GM06990 (cell line): ENCODE results near the gene CYP27B1.
A peak's percentile ranks its signal among the peaks of the same experiment; 100 is the strongest.

Source experiments
- DNase-seq: peaks from one replicate; pipeline ENCODE4 v3.0.0-alpha.2; 2011; ENCODE audit not compliant: insufficient read length; ENCODE audit errors: extremely low read depth
- H3K27me3 ChIP-seq: replicated peaks from 2 replicates; pipeline ENCODE4 v1.6.0; 2011; ENCODE audit warnings: low read length; ENCODE audit not compliant: control insufficient read depth, insufficient read depth
- H3K36me3 ChIP-seq: 2 replicates; pipeline ENCODE4 v1.5.1; 2011; ENCODE audit warnings: low read length; ENCODE audit not compliant: control insufficient read depth, insufficient read depth
- H3K4me3 ChIP-seq: replicated peaks from 2 replicates; pipeline ENCODE4 v1.5.1; 2011; ENCODE audit warnings: low read depth, mild to moderate bottlenecking, control low read depth, low read length
- TF ChIP-seq, protein P1 (sequence below): IDR thresholded peaks from 2 replicates; pipeline ENCODE4 v1.5.1; 2011; ENCODE audit warnings: low read length, control low read depth, mild to moderate bottlenecking, inconsistent platforms; ENCODE audit not compliant: insufficient read depth, poor library complexity, severe bottlenecking

Gene CYP27B1

DNA sequence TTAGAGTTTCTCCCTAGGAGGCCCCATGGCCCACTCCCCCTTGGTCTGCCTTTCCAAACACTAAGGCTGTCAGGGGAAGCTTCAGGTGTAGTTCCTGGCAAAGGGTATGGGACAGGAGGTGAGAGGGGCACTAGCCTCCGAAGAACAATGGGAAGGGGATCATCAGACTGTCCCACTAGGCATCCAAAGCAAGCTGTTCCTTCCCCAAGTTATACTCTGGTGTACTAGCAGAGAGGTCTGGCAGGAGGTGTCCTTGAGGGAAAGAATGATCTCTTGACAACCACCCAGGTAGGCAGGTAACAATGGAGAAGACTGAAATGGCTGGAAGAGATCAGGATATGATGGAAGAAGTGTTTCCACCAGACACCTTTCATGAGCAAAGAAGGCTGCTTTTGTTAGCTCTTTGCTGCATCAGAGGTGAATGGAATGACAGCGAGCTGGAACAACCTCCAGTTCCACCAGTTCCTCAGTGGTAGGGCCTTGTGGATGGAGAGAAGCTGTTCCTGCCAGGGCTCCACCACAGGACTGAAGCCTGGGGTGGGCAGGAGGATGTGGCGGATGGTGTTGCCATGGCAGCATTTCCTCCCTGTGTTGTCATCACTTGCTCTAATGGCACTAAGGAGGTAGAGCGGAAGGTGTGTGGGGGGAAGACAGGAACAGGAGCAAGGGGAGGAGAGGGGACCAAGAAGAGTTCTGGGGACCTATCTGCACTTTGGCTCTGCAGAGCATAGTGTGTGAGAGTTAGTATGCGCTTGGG lies 26.0 kb downstream of the CYP27B1 start:
- peak overlapping the region; percentile 65 for H3K4me3 ChIP-seq
- TF ChIP-seq, protein P1, sequence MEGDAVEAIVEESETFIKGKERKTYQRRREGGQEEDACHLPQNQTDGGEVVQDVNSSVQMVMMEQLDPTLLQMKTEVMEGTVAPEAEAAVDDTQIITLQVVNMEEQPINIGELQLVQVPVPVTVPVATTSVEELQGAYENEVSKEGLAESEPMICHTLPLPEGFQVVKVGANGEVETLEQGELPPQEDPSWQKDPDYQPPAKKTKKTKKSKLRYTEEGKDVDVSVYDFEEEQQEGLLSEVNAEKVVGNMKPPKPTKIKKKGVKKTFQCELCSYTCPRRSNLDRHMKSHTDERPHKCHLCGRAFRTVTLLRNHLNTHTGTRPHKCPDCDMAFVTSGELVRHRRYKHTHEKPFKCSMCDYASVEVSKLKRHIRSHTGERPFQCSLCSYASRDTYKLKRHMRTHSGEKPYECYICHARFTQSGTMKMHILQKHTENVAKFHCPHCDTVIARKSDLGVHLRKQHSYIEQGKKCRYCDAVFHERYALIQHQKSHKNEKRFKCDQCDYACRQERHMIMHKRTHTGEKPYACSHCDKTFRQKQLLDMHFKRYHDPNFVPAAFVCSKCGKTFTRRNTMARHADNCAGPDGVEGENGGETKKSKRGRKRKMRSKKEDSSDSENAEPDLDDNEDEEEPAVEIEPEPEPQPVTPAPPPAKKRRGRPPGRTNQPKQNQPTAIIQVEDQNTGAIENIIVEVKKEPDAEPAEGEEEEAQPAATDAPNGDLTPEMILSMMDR: no peak
- peak; percentile 72 for DNase-seq
- H3K27me3 ChIP-seq: no peaks in the 10 kb centered on the region
- H3K36me3 ChIP-seq: peaks cover 4% of the 10 kb centered on the region

DNA sequence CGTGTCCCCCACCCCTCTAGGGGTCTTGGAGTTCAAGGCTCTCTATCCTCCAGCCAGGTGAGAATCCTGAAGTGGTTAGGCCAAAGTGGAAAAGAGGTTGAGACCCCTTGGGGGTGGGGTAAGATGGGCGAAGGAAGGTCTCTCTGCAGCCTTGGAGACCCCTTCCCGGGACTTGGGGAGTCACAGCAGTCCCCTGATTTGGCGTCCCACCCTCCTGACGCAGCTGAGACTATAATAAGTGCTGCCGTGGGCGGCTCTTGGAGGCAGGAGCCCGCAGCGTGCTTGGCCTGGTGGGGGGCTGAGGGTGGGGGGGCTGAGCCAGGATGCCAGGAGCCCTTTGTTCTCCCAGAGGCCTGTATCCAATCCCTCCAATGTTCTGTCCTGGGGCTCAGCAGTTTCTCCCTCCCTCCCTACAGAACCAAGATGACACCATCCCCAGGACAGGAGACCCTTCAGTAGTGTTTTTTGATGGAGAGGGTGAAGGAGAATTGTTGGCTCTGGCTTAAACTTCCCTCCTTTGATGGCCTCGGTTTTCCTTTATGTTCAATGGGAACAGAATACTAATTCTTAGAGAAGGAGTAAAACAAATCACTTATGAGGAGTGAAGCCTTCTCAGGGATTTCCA lies 26.9 kb downstream of the CYP27B1 start:
- TF ChIP-seq, protein P1: no peak
- H3K27me3 ChIP-seq: no peaks in the 10 kb centered on the region
- no peak overlapping the region for H3K4me3 ChIP-seq

GRCh38 chr12:57739387-57739786 lies 27.5 kb downstream of the CYP27B1 start:
- no peaks in the 10 kb centered on the region for H3K27me3 ChIP-seq
- peaks cover 4% of the 10 kb centered on the region for H3K36me3 ChIP-seq
- no peak overlapping the region for H3K4me3 ChIP-seq
- TF ChIP-seq, protein P1: no peak
- DNase-seq: no peak

More for the DNA sequence above, 26.9 kb downstream of the CYP27B1 start:
- DNase-seq: no peak
- H3K36me3 ChIP-seq: peaks cover 4% of the 10 kb centered on the region

DNA sequence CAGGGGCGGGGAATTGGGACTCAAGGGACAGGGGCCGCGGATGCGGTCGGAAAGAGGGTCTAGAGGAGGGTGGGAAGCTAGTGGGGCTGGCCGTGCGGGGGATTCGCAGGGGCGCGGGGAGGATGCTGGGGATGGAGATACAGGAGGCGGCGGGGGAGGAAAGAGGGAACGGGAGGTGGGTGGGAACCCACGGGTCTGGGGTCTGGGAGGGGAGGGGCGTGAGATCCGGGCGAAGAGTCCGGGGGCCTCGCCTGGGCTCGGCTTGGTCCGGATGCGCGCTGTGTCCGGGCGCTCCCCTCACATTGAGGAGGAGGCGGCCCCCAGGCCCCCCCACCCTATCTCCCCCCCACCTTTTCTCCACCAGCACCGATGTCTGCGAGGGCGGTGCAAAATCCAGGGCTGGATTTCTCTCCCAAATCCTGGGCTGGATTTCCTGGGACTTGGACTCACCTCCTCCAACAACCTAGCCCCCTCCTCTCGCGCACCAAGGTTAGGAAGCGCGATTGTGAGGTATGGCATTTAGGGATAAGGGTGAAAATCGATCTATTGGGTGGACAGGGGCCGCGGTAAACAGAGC lies 28.1 kb downstream of the CYP27B1 start, which contains the start of gene AGAP2:
AGAP2 (minus strand) TSS at position 82 of the 577 bp plus-strand sequence. CDS start 496 bp downstream, outside the sequence.
- no peak for DNase-seq
- Histone ChIP-seq H3K27me3 (no peaks in the 10 kb centered on the region), H3K4me3 (no peak within 1 kb of the TSS), H3K36me3 (peaks cover 6% of the 10 kb centered on the region)
- TF ChIP-seq, protein P1: no peak

DNA sequence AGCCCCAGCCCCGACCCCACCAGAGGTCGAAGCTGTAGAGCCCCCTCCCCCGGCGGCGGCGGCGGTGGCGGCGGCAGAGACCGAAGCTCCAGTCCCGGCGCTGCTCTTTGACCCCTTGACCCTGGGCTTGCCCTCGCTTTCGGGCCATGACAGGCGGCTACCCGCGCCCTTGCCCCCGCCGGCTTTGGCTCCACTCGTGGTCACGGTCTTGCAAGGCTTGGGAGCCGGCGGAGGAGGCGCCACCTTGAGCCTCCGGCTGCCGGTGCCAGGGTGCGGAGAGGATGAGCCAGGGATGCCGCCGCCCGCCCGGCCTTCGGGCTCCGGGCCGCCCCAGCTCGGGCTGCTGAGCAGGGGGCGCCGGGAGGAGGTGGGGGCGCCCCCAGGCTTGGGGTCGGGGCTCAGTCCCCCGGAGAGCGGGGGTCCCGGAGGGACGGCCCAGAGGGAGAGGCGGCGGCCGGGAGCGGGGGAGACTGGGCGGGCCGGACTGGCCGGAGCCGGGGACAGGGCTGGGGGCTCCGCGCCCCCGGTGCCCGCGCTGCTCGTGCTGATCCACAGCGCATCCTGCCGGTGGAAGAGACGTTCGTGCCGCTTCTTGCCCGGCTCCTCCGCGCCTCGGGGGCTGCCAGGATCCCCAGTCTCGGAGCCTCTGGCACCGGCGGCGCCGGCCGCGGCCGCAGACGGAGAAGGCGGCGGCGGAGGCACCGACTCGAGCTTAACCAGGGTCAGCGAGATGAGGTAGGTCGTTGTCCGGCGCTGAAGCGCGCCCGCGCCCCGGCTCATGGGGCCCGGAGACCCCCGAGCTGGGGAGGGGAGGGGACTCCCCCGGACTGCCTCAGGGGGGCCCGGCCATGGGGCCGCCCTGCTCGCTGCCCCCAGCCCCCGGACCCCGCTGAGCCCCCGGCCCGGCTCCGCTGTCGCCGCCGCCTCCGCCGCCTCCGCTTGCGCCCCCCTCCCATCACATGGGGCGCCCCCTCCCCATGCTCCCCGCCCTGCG lies 29.1 kb downstream of the CYP27B1 start:
- Histone ChIP-seq H3K27me3 (no peaks in the 10 kb centered on the region), H3K4me3 (no peak overlapping the region), H3K36me3 (peaks cover 11% of the 10 kb centered on the region)
- TF ChIP-seq, protein P1: no peak
- no peak for DNase-seq
